ENCODE results near the gene LYPLA2.
"Not testable (repeated sequence)": the region's sequence is repeated elsewhere in the genome, so short reads cannot be mapped to it uniquely, and the experiment has no call there.

The LYPLA2 gene

DNA sequence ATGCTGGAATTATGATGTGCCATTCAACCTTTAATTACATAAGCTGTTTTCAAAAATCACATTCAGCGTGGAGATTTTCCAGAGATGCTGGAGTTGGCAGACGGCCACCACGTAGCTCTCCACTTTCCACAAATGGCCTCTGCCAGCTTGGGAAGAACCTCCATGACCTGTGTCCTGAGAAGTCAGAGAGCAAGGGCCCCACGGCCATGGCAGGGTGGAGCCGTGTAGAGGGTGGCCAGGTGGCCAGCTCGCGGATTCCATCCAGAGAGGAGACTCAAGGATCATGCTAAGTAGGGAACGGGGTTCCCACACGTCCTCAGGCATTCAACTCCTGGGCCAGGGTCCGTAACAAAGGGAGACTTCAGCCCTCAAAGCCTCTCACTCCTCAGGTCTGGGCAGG, 10.9 kb downstream of the LYPLA2 start:
- Histone ChIP-seq H3K27me3 (ENCODE audit: insufficient read depth, low read depth) (no peaks in the 10 kb centered on the region), H3K9ac (no peak overlapping the region), H2AFZ (ENCODE audit: low read depth) (no peak overlapping the region), H3K36me3 (ENCODE audit: insufficient read depth) (no peaks in the 10 kb centered on the region), H3K4me1 (ENCODE audit: low read depth, poor library complexity, severe bottlenecking) (peaks cover 21% of the 10 kb centered on the region), H3K4me3 (IDR thresholded peaks at IDR 0.05; ENCODE audit: insufficient read depth, low read depth, low read length) (no peak overlapping the region), H3K4me2 (no peak overlapping the region), H3K79me2 (ENCODE audit: insufficient read depth, low read depth) (no peaks in the 10 kb centered on the region), H4K20me1 (ENCODE audit: insufficient read depth) (no peaks in the 10 kb centered on the region), H3K27ac (no peak overlapping the region)
- TF ChIP-seq, protein P1, sequence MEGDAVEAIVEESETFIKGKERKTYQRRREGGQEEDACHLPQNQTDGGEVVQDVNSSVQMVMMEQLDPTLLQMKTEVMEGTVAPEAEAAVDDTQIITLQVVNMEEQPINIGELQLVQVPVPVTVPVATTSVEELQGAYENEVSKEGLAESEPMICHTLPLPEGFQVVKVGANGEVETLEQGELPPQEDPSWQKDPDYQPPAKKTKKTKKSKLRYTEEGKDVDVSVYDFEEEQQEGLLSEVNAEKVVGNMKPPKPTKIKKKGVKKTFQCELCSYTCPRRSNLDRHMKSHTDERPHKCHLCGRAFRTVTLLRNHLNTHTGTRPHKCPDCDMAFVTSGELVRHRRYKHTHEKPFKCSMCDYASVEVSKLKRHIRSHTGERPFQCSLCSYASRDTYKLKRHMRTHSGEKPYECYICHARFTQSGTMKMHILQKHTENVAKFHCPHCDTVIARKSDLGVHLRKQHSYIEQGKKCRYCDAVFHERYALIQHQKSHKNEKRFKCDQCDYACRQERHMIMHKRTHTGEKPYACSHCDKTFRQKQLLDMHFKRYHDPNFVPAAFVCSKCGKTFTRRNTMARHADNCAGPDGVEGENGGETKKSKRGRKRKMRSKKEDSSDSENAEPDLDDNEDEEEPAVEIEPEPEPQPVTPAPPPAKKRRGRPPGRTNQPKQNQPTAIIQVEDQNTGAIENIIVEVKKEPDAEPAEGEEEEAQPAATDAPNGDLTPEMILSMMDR (conservative IDR thresholded peaks at IDR 0.05; ENCODE audit: low read depth, low read length) = no peak

DNA sequence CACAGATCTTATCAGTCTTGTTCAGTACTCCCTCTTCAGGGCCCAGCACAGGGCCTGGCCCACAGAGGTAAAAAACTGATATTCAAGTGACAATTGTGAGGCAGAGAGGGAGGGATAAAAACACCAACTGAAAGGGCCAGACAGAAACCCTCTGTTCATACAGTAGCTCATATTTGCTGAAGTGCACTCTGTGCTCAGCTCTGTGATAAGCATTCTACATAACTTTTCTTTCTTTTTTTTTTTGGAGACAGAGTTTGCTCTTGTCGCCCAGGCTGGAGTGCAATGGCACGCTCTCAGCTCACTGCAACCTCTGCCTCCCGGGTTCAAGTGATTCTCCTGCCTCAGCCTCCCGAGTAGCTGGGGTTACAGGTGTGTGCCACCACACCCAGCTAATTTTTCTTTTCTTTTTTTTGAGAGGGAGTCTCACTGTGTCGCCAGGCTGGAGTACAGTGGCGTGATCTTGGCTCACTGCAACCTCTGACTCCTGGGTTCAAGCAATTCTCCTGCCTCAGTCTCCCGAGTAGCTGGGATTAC, 11.9 kb downstream of the LYPLA2 start:
- H2AFZ ChIP-seq (ENCODE audit: low read depth); H3K9ac ChIP-seq; H3K4me3 ChIP-seq (IDR thresholded peaks at IDR 0.05; ENCODE audit: insufficient read depth, low read depth, low read length); H3K36me3 ChIP-seq (ENCODE audit: insufficient read depth); H3K27ac ChIP-seq; H3K4me2 ChIP-seq; H3K79me2 ChIP-seq (ENCODE audit: insufficient read depth, low read depth); H3K27me3 ChIP-seq (ENCODE audit: insufficient read depth, low read depth); H4K20me1 ChIP-seq (ENCODE audit: insufficient read depth): not testable (repeated sequence)
- H3K4me1 ChIP-seq (ENCODE audit: low read depth, poor library complexity, severe bottlenecking) = peaks cover 29% of the 10 kb centered on the region

DNA sequence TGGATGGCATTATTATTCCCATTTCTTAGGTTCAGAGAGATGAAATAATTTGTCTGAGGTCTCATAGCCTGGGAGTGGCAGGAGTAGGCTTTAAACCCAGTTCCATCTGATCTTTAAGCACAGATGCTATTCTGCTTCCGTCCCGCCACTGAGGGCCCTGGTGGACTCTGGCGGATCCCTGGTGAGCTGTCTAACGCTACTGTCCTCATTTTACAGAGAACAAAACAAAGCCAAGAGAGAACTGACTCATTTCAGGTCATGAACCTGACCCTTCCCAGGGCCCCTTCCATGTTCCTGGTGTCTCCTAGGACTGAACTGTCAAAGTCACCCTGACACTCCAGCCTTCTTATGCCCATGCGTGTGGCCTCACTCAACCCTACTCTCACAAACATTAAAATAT, 12.7 kb downstream of the LYPLA2 start:
- TF ChIP-seq, protein P1 (conservative IDR thresholded peaks at IDR 0.05; ENCODE audit: low read depth, low read length) = no peak
- Histone ChIP-seq H3K27ac (no peak overlapping the region), H3K36me3 (ENCODE audit: insufficient read depth) (no peaks in the 10 kb centered on the region), H3K9ac (no peak overlapping the region), H3K4me2 (no peak overlapping the region), H3K4me1 (ENCODE audit: low read depth, poor library complexity, severe bottlenecking) (peaks cover 31% of the 10 kb centered on the region), H2AFZ (ENCODE audit: low read depth) (no peak overlapping the region), H4K20me1 (ENCODE audit: insufficient read depth) (no peaks in the 10 kb centered on the region), H3K79me2 (ENCODE audit: insufficient read depth, low read depth) (no peaks in the 10 kb centered on the region), H3K27me3 (ENCODE audit: insufficient read depth, low read depth) (no peaks in the 10 kb centered on the region), H3K4me3 (IDR thresholded peaks at IDR 0.05; ENCODE audit: insufficient read depth, low read depth, low read length) (no peak overlapping the region)

DNA sequence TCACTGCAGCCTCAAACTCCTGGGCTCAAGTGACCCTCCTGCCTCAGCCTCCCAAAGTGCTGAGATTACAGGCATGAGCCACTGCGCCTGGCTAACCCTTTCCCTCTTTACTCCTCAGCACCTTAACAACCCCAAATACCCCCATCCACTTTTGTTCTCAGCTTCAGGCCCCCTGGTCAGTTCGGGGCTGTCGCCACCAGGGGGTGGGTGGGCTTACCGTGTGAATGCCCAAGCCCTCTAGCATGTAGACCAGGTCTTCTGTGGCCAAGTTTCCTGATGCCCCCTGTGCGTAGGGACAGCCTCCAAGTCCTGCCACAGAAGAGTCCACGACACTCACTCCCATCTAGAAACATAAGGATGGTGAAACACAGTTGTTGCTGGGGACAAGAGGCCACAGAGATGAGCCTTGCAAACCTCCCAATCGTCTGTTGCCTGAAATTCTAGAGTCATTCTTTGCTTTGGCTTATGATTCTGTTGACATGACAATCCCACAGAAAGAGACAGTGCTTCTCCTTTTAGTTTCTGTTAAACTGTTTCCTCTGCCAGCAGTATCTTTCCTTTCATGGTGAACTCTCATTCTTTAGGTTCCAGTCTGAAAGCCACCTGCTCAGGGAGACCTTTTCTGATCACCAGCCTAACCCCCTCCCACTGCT, 13.4 kb downstream of the LYPLA2 start:
- peaks cover 29% of the 10 kb centered on the region for H3K4me1 ChIP-seq (ENCODE audit: low read depth, poor library complexity, severe bottlenecking)
- no peak overlapping the region for H3K4me2 ChIP-seq
- no peak overlapping the region for H2AFZ ChIP-seq (ENCODE audit: low read depth)
- H3K36me3 ChIP-seq (ENCODE audit: insufficient read depth) = no peaks in the 10 kb centered on the region
- H4K20me1 ChIP-seq (ENCODE audit: insufficient read depth) = no peaks in the 10 kb centered on the region
- H3K27ac ChIP-seq = no peak overlapping the region
- no peaks in the 10 kb centered on the region for H3K27me3 ChIP-seq (ENCODE audit: insufficient read depth, low read depth)
- H3K9ac ChIP-seq = no peak overlapping the region
- TF ChIP-seq, protein P1 (conservative IDR thresholded peaks at IDR 0.05; ENCODE audit: low read depth, low read length) = no peak
- no peaks in the 10 kb centered on the region for H3K79me2 ChIP-seq (ENCODE audit: insufficient read depth, low read depth)
- H3K4me3 ChIP-seq (IDR thresholded peaks at IDR 0.05; ENCODE audit: insufficient read depth, low read depth, low read length) = no peak overlapping the region

DNA sequence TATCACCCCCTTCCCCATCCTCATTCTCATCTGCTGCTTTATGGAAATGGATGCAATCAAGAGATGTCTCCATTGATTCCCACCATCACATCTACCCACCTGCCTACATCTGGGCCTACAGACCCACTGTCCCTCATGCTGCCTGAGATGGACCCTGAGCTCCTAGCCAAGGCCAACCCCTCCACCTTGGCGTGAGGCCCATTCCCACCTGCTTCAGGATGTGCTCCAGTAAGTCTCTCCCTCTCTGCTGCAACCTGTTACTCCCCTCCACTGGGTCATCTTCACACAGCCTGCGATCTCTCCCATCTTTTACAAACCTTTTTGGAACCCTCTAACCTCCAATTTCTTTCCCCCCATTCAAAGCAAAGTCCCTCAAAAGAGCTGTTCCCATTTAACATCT, 14.1 kb downstream of the LYPLA2 start:
- no peak overlapping the region for H3K9ac ChIP-seq
- H3K4me2 ChIP-seq = no peak overlapping the region
- H3K4me3 ChIP-seq (IDR thresholded peaks at IDR 0.05; ENCODE audit: insufficient read depth, low read depth, low read length) = no peak overlapping the region
- no peaks in the 10 kb centered on the region for H4K20me1 ChIP-seq (ENCODE audit: insufficient read depth)
- peaks cover 27% of the 10 kb centered on the region for H3K4me1 ChIP-seq (ENCODE audit: low read depth, poor library complexity, severe bottlenecking)
- TF ChIP-seq, protein P1 (conservative IDR thresholded peaks at IDR 0.05; ENCODE audit: low read depth, low read length) = no peak
- H3K27ac ChIP-seq = no peak overlapping the region
- H3K36me3 ChIP-seq (ENCODE audit: insufficient read depth) = no peaks in the 10 kb centered on the region
- H2AFZ ChIP-seq (ENCODE audit: low read depth) = no peak overlapping the region
- H3K79me2 ChIP-seq (ENCODE audit: insufficient read depth, low read depth) = no peaks in the 10 kb centered on the region
- H3K27me3 ChIP-seq (ENCODE audit: insufficient read depth, low read depth) = no peaks in the 10 kb centered on the region

Data from KMS-11 (cell line).